Activated CD4-positive, alpha-beta T cell treated with anti-CD3 and anti-CD28 coated beads, Interleukin-2, amount 50 U/mL, for 16 hours (primary cell): ENCODE data around the gene GPBP1.
"Not testable (repeated sequence)": the region's sequence is repeated elsewhere in the genome, so short reads cannot be mapped to it uniquely, and the experiment has no call there.

Source experiments
- DNase-seq: peaks from one replicate; pipeline ENCODE4 v3.0.0-alpha.2; 2020

Gene GPBP1

GRCh38 chr5:57177479-57178156 is 3.8 kb downstream of the GPBP1 start:
- DNase-seq, result no peak

- DNase-seq, result not testable (repeated sequence)
Measured at GRCh38 chr5:57178238-57178637, 4.4 kb downstream of the GPBP1 start.

GRCh38 chr5:57179262-57180200 is 5.7 kb downstream of the GPBP1 start:
- DNase-seq, result no peak

- DNase-seq, result peak; percentile 18
Measured at GRCh38 chr5:57181154-57181553, 7.3 kb downstream of the GPBP1 start.

- DNase-seq, result no peak
Measured at GRCh38 chr5:57184322-57184721, 10.5 kb downstream of the GPBP1 start.

- DNase-seq, result no peak
Measured at GRCh38 chr5:57185313-57185712, 11.5 kb downstream of the GPBP1 start.

- no peak for DNase-seq
Measured at GRCh38 chr5:57186194-57186593, 12.3 kb downstream of the GPBP1 start.

GRCh38 chr5:57187977-57188376 is 14.1 kb downstream of the GPBP1 start:
- not testable (repeated sequence) for DNase-seq

GRCh38 chr5:57189515-57189914 is 15.7 kb downstream of the GPBP1 start:
- no peak for DNase-seq

- no peak for DNase-seq
Measured at GRCh38 chr5:57190593-57190992, 16.7 kb downstream of the GPBP1 start.

GRCh38 chr5:57191163-57191562 is 17.3 kb downstream of the GPBP1 start:
- no peak for DNase-seq

- no peak for DNase-seq
Measured at GRCh38 chr5:57191986-57192385, 18.1 kb downstream of the GPBP1 start.

- not testable (repeated sequence) for DNase-seq
Measured at GRCh38 chr5:57192832-57193231, 19.0 kb downstream of the GPBP1 start.

GRCh38 chr5:57193757-57194413 is 20.0 kb downstream of the GPBP1 start:
- no peak for DNase-seq

- no peak for DNase-seq
Measured at GRCh38 chr5:57194653-57195052, 20.8 kb downstream of the GPBP1 start.

GRCh38 chr5:57195060-57195459 is 21.2 kb downstream of the GPBP1 start:
- no peak for DNase-seq

GRCh38 chr5:57199866-57200265 is 26.0 kb downstream of the GPBP1 start:
- DNase-seq, result no peak

- no peak for DNase-seq
Measured at GRCh38 chr5:57202811-57203210, 29.0 kb downstream of the GPBP1 start.

GRCh38 chr5:57207007-57207653 is 33.3 kb downstream of the GPBP1 start:
- no peak for DNase-seq

GRCh38 chr5:57207681-57208080 is 33.8 kb downstream of the GPBP1 start:
- no peak for DNase-seq

GRCh38 chr5:57209316-57210040 is 35.6 kb downstream of the GPBP1 start:
- DNase-seq, result no peak

GRCh38 chr5:57210633-57211032 is 36.8 kb downstream of the GPBP1 start:
- DNase-seq, result no peak
